Osteocyte (in vitro differentiated cells): ENCODE results near the gene TNFRSF21. TPM values are rescaled to one million over a fixed set of nuclear protein-coding genes. Genes with fewer than 3 reads are reported as not detected.

Experiments used
- DNase-seq: peaks from one replicate; pipeline ENCODE4 v3.0.0; 2021; ENCODE audit warnings: mixed read lengths; ENCODE audit not compliant: unreplicated experiment; ENCODE audit errors: extremely low spot score
- H3K27ac Mint-ChIP-seq: one replicate; pipeline ENCODE4 v1.8.0; 2021; ENCODE audit warnings: mild to moderate bottlenecking, mixed read lengths; ENCODE audit not compliant: unreplicated experiment
- H3K27me3 Mint-ChIP-seq: one replicate; pipeline ENCODE4 v1.8.0; 2021; ENCODE audit warnings: mixed read lengths; ENCODE audit not compliant: unreplicated experiment
- H3K36me3 Mint-ChIP-seq: one replicate; pipeline ENCODE4 v1.8.0; 2021; ENCODE audit warnings: mixed read lengths; ENCODE audit not compliant: unreplicated experiment
- H3K4me1 Mint-ChIP-seq: one replicate; pipeline ENCODE4 v1.8.0; 2021; ENCODE audit warnings: mixed read lengths; ENCODE audit not compliant: unreplicated experiment
- H3K4me3 Mint-ChIP-seq: one replicate; pipeline ENCODE4 v1.8.0; 2021; ENCODE audit warnings: mild to moderate bottlenecking, moderate library complexity, mixed read lengths; ENCODE audit not compliant: unreplicated experiment
- H3K9me3 Mint-ChIP-seq: one replicate; pipeline ENCODE4 v1.8.0; 2021; ENCODE audit warnings: mixed read lengths; ENCODE audit not compliant: unreplicated experiment
- CTCF ChIP-seq: fragments of 200-600 bp; sonication (generic); IDR thresholded peaks from 2 replicates; pipeline ENCODE4 v1.5.0; 2021; ENCODE audit warnings: antibody characterized with exemption, mild to moderate bottlenecking, moderate library complexity
- total RNA-seq: library from RNA; stranded (reverse); gene quantifications from 2 replicates; pipeline ENCODE4 v1.2.1, GENCODE V29; 2021

TNFRSF21 gene
- total RNA-seq, 1 donor from 2014 or later: 2.5 TPM

- Mint-ChIP-seq H3K27ac (no peak overlapping the region), H3K27me3 (peaks cover 2% of the 10 kb centered on the region), H3K36me3 (no peaks in the 10 kb centered on the region), H3K4me1 (peaks cover 5% of the 10 kb centered on the region), H3K9me3 (peaks cover 5% of the 10 kb centered on the region), H3K4me3 (no peak overlapping the region)
- no peak for DNase-seq
- no peak for TF ChIP-seq CTCF
Measured at GRCh38 chr6:47181681-47182080, 128.0 kb downstream of the TNFRSF21 start.

Other genes with a start within 250 kb of the TNFRSF21 start
- gene CD2AP, start 167.9 kb upstream of the TNFRSF21 start, total RNA-seq: 17.6 and 18.1 TPM in 2 replicates